ENCODE measurements around the gene GOLGB1.
"Not testable (repeated sequence)": the region's sequence is repeated elsewhere in the genome, so short reads cannot be mapped to it uniquely, and the experiment has no call there.

GOLGB1 gene, protein sequence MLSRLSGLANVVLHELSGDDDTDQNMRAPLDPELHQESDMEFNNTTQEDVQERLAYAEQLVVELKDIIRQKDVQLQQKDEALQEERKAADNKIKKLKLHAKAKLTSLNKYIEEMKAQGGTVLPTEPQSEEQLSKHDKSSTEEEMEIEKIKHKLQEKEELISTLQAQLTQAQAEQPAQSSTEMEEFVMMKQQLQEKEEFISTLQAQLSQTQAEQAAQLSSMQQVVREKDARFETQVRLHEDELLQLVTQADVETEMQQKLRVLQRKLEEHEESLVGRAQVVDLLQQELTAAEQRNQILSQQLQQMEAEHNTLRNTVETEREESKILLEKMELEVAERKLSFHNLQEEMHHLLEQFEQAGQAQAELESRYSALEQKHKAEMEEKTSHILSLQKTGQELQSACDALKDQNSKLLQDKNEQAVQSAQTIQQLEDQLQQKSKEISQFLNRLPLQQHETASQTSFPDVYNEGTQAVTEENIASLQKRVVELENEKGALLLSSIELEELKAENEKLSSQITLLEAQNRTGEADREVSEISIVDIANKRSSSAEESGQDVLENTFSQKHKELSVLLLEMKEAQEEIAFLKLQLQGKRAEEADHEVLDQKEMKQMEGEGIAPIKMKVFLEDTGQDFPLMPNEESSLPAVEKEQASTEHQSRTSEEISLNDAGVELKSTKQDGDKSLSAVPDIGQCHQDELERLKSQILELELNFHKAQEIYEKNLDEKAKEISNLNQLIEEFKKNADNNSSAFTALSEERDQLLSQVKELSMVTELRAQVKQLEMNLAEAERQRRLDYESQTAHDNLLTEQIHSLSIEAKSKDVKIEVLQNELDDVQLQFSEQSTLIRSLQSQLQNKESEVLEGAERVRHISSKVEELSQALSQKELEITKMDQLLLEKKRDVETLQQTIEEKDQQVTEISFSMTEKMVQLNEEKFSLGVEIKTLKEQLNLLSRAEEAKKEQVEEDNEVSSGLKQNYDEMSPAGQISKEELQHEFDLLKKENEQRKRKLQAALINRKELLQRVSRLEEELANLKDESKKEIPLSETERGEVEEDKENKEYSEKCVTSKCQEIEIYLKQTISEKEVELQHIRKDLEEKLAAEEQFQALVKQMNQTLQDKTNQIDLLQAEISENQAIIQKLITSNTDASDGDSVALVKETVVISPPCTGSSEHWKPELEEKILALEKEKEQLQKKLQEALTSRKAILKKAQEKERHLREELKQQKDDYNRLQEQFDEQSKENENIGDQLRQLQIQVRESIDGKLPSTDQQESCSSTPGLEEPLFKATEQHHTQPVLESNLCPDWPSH (N-terminal part only)

DNA sequence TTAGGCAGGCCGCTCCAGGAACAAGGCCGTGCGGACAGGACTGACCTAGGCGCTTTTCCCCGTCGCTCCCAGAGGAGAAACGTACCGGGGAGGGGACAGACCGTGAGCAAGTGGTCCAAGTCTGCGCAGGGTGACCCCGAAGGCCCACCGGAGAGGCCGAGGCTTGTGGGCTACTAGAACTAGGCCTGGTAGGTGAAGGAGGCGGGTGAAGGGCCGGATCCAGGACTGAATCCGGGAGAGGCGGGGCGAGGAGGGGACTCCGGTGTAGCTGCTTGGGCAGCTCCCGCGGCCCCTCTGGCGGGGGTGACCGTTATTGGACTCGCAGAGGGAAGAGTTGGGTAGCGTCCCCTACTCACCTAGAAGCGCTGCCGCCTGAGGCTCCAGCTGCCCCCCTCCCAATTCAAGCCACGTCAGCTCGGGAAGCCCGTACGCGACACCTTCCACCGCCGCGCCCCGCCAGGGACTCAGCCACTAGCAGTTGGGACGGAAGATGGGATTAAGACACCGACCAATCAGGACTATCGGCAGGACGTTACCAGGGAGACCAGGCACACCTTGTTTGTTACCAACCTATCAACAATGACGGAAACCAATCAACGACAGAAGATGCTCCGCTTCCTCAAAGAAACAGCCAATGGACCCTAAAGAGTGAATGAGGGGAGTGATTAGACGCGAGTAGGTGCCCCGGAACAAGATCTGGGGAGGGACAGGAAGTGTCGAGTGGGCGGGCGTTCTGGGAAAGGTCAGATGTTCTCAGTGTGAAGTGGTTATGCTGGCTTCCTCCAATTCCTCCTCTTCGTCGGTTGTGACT lies at the start of gene GOLGB1:
Gene GOLGB1 (minus strand): TSS at position 466 of the 811 bp plus-strand sequence. CDS start 18,770 bp downstream, outside the sequence.
- DNase-seq = peak; percentile 98

DNA sequence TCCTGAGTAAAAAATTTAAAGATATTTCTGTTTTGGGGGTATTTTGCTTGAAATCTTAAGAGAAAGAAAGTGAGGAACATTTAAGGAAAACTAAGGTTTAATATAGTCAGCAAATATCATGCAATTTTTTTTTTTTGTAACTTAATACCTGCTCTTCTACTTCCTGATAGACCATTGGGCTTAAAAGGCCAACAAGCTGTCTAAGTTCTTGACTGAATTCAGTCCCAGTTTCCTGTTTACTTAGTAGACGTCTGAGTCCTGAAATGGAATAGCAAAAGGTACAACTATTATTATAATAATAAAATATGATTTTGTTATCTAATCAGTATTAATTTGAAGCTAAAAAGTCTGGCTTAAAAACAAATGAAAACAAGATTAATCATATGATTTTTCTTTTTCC lies 47.4 kb upstream of the GOLGB1 start:
- no peak for DNase-seq

DNA sequence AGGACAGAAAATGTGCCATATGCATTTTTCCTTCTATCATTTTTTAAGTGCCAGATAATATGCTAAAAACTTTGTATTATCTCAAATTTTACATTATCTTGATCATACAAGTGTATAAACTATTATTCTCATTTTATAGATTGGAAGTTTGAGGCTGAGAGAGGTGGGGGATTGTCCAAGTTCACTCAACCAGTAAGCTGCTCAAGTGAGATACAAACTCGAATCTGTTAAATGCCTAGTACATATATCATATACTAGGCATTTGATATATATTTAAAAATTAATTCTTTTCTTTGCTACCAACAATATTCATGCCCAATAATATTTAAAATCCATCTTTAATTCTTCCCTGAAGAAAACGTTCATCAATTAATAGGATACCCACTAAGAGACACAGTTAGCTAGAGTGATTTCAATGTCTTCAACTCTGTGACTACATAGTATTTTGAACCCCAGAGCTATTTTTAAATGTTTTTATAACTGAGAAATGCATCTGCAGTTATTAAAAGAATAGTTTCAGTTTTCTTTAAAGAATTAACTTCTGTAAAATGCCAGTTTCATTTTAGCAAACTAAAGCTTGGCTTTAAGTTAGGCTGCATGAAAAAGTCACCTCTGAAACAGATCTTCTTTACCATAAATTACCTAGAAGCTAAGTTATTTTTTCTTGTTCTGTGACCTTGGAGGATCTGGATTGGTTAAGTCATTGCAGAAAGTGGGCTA lies 44.9 kb upstream of the GOLGB1 start:
- DNase-seq = no peak

DNA sequence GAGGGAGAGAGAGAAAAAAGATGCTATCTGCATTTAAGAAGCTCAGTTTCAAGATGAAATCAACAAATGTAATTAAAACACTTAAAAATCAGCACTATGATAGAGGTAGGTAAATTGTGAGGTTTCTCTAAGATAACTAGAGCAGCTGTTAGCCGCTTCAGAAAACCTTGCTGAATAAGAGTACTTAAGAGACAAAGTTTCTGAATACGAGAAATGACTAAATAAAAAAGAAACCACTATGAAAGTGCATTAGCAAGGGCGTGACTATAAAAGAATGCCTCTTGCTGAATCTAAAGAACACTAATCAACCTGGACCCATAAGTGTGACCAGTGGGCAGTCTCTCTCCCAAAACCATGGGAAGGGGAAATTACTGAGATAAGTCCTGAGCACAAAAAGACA lies 43.5 kb upstream of the GOLGB1 start:
- DNase-seq = no peak

DNA sequence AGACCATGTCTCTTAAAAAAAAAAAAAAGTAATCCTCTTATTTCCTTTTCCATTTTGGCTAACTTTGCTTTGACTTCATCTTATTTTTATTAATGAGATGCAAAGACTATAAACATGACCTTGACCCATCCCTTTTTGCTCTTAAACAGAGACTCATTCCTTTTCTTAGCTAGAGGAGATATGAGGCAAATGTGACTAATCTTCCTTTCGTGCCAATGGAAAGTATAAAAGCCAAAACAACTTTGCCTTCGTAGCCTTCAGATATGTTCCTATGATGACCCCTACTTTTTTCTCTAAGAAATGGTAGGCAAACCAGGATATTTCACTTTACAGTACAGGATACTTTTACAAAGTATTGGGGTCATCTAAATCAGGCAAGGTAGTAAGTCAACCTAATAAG lies 36.9 kb upstream of the GOLGB1 start:
- no peak for DNase-seq

DNA sequence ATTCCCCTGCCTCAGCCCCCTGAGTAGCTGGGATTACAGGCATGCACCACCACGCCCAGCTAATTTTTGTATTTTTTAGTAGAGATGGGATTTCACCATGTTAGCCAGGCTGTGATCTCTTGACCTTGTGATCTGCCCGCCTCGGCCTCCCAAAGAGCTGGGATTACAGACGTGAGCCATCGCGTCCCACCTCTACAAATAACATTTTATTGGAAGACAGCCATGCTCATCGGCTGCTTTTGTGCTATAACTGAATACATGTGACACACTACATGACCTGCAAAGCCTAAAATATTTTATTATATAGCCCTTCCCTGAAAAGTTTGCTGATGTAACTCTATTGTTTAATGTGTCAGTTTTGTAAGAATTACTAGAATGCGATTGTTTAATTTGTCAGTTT lies 33.2 kb upstream of the GOLGB1 start:
- not testable (repeated sequence) for DNase-seq

DNA sequence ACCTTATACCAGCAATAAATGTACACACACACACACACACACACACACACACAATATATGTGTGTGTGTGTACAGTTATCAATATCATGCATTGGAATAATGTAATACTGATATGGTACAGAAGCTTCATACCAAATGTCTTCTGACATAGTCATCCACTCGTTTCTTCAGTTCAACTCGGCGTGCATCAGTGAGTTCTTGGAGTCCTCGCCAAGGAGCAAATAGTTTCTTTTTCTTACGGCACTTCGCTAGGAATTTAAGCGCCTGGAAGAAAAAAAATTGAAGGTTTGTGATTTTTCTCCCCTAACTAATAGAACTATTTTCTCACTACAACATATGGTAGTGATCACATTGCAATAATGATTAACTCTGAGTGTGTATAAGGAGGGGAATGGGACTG lies 32.1 kb upstream of the GOLGB1 start:
- DNase-seq = no peak

DNA sequence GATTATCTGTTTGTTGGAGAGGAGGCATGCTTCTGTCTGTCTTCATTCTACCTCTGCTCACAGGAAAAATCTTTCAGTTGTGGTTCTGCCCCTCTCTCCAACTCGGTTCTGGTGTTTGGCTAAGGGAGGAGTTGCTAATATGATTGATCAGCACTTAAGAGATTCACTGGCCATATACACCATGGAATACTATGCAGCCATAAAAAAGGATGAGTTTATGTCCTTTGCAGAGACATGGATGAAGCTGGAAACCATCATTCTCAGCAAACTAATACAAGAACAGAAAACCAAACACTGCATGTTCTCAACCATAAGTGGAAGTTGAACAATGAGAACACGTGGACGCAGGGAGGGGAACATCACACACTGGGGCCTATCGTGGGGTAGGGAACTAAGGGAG lies 25.6 kb upstream of the GOLGB1 start:
- not testable (repeated sequence) for DNase-seq

DNA sequence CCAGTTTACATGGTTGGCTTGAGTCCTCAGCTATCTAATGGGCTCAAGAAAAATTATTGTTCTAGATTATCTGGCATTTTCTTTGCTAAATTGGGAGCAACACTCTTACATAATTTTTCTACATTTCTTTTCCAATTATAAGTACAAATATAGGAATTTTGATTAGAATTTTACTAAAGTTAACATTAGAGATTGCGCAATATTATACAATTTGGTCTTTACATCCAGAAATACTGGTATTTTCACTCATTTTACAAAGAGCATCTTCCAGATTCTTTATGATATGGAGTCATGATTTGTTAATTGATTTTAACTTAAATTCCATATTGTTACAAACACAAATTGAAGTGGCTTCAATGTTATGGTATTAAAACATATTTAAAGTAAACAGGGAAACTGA lies 19.7 kb upstream of the GOLGB1 start:
- DNase-seq = no peak

DNA sequence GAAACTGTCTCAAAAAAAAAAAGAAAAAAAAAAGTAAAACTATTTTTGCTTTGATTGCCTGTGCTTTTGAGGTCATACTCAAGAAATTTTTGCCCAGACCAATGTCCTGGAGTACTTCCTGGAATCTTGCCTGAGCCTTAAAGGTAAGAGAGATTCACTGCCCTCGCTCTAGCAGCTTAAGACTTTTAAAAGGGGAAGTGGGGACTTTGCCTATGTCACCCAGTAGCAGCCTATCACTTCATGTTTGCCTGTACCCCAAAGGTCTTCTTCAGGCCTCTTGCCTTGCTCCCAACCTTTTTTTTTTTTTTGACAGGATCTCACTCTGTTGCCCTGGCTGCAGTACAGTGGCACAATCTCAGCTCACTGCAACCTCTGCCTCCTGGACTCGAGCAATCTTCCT lies 18.9 kb upstream of the GOLGB1 start:
- DNase-seq = no peak

DNA sequence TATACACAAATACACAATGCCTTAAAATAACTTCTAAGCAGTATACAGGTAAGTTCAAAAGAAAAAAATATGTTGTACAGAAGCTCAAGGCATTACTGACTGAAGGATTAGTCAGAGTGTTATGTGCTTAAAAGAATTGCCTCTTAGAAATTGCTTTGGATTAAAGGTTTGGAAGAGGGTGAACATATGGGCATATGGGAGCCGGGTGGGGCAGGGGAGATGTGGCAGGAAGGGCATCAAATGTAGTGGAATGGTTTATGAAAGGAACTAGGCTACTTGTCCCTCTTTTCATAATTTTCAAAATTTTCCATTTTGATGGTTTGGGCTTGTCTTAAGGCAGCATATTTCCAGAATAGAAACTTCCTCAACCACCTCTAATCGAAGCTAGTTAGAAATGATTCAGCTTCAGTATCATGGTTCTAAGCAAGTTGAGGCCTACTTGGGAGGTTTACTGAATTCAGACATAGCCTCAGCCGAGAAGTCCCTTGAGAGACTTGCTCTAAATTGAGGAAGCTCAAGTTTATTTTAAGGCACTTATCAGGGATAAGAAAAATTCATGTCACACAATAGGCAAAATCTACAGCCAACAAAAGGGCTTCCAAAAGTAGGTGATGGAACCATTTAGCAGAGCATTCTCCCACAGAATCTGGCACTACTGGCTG lies 10.1 kb upstream of the GOLGB1 start:
- no peak for DNase-seq

DNA sequence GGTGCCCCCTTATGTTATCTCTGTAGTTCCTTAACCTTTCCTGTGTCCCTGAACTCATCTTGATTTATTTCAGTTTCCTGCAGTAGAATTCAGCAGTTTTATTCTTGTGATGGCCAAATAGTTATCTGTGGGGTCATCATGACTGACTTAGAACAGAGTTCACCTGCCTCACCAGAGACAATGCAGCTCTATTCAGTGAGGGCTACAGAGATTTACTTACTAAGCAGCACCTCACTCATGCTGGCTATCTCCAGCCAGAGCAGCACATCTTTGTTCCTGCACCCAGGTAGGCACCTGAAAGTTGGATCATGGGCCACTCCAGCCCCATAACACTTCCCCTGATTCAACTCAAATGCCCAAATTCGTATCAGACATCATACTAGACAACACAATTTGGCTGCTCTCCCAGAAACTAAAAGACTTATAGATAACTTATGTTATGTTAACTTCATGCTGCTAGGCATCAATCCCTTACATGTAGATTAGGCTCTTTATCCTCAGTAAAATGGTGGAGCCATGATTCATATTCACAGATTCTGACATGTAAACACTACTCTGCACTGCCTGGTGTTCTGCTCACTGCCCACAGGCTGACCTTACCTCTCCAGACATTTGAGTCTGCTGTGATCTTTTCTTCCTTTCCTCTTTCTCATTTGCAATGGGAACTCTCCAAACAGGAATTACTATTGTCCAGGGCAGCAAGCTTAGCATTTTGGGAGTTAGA lies 9.3 kb upstream of the GOLGB1 start:
- no peak for DNase-seq

DNA sequence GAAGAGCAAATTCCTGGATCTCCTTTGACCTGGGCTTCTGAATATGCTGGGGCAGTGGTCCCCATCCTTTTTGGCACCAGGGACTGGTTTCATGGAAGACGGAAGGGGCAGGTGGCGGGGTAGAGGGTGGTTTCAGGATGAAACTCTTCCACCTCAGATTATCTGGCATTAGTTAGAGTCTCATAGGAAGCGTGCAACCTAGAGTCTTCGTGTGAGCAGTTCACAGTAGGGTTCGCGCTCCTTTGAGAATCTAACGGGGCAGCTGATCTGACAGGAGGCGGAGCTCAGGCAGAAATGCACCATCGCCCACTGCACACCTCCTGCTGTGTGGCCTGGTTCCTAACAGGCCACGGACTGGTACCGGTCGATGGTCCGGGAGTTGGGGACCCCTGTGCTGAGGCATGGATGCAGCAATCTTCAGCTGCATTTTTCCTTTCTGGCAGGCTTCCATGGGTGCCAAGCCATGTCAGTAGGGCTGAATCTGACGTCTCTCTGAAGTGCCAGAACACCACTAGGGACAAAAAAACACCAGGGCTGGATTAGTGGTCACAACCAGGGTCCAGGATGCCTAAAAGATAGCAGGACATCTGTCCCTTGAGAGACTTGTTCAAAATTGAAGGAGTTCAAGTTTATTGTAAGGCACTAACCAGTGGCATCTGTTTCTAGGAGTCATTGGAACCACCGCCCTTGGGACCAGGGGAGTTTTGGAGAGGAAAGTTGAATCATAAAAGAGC lies 8.4 kb upstream of the GOLGB1 start:
- DNase-seq = no peak

DNA sequence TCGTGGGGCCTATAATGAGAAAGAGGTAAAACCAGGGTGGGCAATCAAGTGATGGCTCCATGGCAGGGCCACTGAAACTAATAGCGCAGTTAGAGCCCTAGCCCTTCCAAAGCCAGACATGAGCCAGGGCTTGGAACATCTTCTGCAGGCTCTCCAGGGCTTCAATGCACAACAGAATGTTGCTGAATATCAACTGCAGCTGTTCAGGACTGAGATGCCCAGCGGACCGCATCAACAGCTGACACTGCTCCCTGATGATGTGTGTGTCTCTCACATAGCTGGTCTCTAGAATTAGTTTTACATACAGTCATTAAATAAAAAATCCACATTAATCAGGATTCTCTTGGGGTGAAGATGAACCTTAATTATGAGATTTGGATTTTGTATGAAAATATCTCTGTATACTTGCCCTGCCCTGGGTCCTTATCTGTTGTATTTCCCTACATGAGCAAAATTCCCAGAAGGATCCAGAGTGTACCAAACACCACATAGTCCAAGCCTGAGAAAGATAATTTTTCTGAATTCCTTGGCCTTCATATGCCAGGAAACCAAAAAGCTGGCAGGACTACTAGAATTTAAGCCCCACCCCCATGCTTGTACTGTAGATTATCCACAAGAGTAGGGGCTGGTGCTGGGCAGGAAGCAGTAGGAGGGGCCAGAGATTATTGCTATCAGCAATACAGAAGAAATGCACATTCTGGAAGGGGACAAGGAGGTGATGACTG lies 7.7 kb upstream of the GOLGB1 start:
- DNase-seq = no peak

DNA sequence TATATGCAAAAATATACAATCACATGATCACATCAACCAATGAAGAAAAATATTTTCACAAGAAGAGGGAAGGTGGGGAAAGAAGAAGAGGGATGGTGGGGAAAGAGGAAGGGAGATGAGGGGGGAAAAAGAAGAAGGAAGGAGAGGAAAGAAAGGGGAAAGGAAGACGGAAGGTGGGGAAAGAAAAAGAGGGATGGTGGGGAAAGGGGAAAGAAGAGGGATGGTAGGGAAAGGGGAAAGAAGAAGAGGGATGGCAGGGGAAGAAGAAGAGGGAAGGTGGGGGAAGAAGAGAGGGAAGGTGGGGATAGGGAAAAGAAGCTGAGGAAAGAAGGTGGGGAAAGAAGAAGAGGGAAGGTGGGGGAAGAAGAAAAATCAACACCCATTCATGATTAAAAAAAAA lies 3.2 kb upstream of the GOLGB1 start:
- DNase-seq = no peak

DNA sequence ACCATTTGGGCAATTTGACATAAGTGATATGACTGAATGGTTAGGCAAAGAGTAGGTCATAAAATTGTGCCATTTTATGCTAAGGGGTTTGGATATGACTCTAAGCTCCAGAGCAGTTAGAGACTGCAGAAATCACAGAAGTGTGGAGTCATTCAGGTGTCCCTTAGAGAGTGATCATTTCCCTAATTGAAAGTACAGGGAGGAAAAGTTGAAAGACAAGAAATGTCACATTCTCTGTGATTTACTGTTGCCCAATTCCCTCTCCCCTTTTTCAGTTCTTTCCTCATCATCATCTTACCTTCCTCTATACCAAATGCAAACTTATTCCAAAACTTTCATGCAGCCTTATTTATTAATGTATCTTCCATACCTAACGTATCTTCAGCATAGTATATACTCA lies 2.7 kb upstream of the GOLGB1 start:
- DNase-seq = no peak

DNA sequence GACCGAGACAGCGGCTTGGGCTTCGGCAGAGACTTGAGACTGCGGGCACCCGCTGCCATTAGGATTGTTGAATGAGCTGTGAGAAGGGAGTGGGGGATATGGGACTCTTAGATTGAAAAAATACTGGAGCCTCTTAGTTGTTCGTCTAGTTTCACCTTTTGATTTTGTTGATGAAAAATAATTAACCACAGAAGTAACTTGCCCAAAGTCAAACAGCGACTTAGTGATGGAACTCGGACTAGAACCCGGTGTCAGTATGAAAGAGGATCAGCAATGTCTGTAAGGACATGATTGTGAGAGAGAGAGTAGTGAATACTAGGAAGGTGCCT lies 510 bp upstream of the GOLGB1 start:
- DNase-seq = no peak

DNA sequence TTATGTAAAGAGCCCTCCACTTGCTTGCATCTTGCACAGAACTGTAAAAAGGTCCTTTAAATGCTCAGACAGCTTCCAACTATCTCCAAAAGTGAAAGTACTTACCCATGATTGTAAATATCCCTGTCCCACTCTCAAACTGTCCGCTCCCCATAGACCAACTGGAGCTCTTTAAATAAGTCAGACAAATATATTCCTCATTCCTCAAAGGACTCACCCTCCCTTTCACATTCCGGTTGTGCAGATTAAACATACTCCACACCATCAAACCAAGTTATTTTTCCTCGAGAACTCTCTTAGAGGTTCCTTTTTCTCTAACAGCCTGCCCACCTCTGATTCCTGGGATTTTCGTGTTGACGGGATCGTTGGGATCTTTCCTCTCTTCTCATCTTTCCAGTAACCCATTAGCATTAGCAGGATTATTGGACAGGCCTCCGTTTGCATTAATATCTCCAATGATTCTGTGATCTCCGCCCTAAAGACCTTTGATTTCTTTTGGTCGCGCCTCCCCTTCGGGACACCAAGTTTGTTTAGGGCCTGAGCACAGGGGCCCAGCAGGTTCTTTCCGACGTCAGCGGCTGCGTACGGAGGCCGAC lies 763 bp downstream of the GOLGB1 start:
- DNase-seq = peak; percentile 30

DNA sequence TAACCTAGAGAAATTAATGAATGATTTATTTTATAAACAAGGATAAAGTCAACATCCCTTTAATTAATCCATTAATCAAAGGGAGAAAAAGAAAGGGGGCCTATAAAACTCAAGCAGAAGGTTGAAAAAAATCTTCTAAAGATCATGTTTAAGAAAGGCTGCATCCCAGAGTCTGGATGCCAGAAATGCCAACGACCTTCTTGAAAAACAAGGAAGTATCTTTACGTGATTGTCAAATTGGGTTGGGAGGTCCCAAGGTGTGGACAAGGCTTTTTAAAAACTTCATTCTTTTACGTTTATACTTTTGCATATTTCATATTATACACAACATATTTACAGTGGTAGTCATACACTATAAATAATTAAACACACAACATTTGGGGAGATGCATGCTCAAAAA lies 1.6 kb downstream of the GOLGB1 start:
- no peak for DNase-seq
